Activated naive CD8-positive, alpha-beta T cell treated with anti-CD3 and anti-CD28 coated beads, Interleukin-2, amount 50 U/mL, for 24 hours (primary cell): ENCODE data around the gene CLSTN2.

Source experiments
- ATAC-seq: fragments of 150-1000 bp; cut with Tn5 transposase; one replicate; pipeline ENCODE4 v1.10.0; 2021
- DNase-seq: peaks from one replicate; pipeline ENCODE4 v3.0.0; 2021
- H3K27ac Mint-ChIP-seq: one replicate; pipeline ENCODE4 v1.8.0; 2021; ENCODE audit warnings: mild to moderate bottlenecking, mixed read lengths
- H3K27me3 Mint-ChIP-seq: one replicate; pipeline ENCODE4 v1.8.0; 2021; ENCODE audit warnings: mixed read lengths
- H3K36me3 Mint-ChIP-seq: one replicate; pipeline ENCODE4 v1.8.0; 2021; ENCODE audit warnings: low read depth, mixed read lengths
- H3K4me1 Mint-ChIP-seq: one replicate; pipeline ENCODE4 v1.8.0; 2021; ENCODE audit warnings: mixed read lengths
- H3K4me3 Mint-ChIP-seq: one replicate; pipeline ENCODE4 v1.8.0; 2021; ENCODE audit warnings: mild to moderate bottlenecking, moderate library complexity, mixed read lengths
- H3K9me3 Mint-ChIP-seq: one replicate; pipeline ENCODE4 v1.8.0; 2021; ENCODE audit warnings: mixed read lengths

Gene CLSTN2

DNA sequence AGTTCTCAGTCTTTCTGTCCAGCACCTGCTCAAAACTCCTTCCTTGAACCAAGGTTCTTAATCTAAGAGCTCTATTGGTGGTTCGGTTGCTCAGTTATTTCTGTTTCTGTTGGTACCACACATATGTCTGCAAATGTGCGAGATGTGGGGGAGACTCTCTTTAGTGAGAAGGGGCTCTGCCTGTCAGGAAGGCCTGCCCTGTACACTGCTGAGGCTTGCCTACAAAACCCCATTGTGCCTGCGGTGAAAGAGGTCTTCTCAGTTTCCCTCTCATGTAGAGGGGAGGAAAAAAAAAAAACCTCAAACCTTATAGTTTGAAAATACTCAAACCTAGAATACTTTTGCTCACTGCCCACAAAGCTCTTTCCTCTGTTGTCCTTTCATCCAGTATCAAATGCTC is 142.4 kb downstream of the CLSTN2 start:
- H3K9me3 Mint-ChIP-seq, result peaks cover 5% of the 10 kb centered on the region
- no peaks in the 10 kb centered on the region for H3K4me1 Mint-ChIP-seq
- no peak for ATAC-seq
- no peaks in the 10 kb centered on the region for H3K27me3 Mint-ChIP-seq
- H3K36me3 Mint-ChIP-seq, result no peaks in the 10 kb centered on the region
- DNase-seq, result no peak
- H3K27ac Mint-ChIP-seq, result no peak overlapping the region
- H3K4me3 Mint-ChIP-seq, result no peak overlapping the region

DNA sequence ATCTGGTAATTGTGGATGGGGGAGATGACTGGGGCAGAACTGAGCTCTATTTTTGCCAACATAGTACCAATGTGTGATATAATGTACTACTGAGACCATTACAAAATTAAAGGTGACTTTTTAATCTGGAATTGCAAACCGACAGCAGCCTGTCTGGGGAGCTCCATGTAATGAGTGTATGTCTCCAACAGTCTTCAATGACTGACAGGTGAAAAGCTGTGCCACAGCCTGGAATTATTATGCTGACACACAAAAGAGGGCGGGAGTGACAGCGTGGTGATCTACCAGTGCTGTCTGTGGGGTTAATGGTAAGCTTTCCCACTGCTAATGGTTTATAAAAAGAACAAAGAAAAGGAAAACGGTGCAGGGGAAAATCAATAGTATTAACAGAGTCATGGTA is 143.4 kb downstream of the CLSTN2 start:
- Mint-ChIP-seq H3K36me3 (no peaks in the 10 kb centered on the region), H3K27ac (no peak overlapping the region), H3K9me3 (peaks cover 5% of the 10 kb centered on the region), H3K27me3 (no peaks in the 10 kb centered on the region), H3K4me3 (no peak overlapping the region), H3K4me1 (no peaks in the 10 kb centered on the region)
- ATAC-seq (no peak), DNase-seq (no peak)

DNA sequence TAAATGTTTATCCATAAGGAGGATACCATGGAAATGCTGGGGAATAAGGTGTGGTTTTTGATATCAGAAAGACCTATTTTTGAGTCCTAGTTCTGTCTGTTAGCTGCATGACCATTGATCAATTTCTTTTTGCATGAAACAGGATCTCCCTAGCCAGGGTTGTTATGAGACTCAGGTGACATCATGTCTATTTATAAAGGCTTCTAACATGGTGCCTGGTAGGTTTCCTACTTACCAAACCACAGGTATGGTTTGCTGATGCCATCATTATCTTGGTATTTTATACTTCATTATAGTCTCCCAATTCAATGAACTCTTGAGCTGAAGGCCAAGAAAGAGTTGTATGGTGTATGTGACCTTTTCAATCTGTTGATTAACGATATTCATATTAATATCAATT is 144.0 kb downstream of the CLSTN2 start:
- Mint-ChIP-seq H3K9me3 (peaks cover 5% of the 10 kb centered on the region), H3K27ac (no peak overlapping the region), H3K36me3 (no peaks in the 10 kb centered on the region), H3K27me3 (no peaks in the 10 kb centered on the region), H3K4me3 (no peak overlapping the region), H3K4me1 (no peaks in the 10 kb centered on the region)
- ATAC-seq (no peak), DNase-seq (no peak)

DNA sequence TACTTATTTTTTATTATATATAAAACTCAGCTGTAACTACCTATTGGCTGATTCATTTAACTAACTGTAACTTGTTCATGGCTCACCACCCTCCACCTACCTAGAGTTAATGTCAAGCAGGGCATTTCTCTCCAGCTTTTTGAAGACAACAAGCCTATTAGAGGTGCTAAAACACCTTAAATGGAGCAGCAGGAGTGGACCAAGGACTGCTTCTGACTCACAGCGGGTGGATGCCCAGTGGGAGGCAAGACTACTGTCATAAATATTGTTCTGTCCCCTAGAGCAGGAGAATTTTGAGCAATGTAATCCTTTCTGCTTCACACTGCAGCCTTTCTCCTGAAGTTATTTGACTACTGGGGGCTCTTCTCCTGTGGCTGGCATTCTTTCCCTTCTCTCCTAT is 146.9 kb downstream of the CLSTN2 start:
- no peaks in the 10 kb centered on the region for H3K27me3 Mint-ChIP-seq
- no peak overlapping the region for H3K4me3 Mint-ChIP-seq
- no peaks in the 10 kb centered on the region for H3K36me3 Mint-ChIP-seq
- ATAC-seq (no peak), DNase-seq (no peak)
- H3K9me3 Mint-ChIP-seq, result no peaks in the 10 kb centered on the region
- no peaks in the 10 kb centered on the region for H3K4me1 Mint-ChIP-seq
- H3K27ac Mint-ChIP-seq, result no peak overlapping the region

DNA sequence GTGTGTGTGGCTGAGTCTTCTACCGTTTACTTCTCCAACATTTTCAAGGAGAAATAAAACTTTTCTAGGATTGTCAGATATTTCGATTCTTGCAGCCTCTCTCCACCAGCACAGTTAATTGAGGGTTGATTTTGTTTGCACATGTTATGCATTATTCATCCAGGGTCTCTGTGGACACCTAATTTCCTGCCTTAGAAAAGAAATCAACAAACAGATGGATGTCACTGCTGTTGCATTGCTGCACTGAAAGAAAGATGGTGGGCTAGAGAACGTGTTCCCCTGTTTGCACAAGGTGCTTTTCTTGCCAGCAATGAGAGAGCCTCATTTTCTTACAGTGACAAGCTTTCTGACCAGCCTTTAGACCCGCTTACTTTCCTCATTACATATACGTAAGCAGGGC is 150.0 kb downstream of the CLSTN2 start:
- H3K36me3 Mint-ChIP-seq, result no peaks in the 10 kb centered on the region
- ATAC-seq (no peak), DNase-seq (no peak)
- H3K4me1 Mint-ChIP-seq, result no peaks in the 10 kb centered on the region
- no peak overlapping the region for H3K4me3 Mint-ChIP-seq
- H3K27ac Mint-ChIP-seq, result no peak overlapping the region
- H3K27me3 Mint-ChIP-seq, result no peaks in the 10 kb centered on the region
- H3K9me3 Mint-ChIP-seq, result no peaks in the 10 kb centered on the region

DNA sequence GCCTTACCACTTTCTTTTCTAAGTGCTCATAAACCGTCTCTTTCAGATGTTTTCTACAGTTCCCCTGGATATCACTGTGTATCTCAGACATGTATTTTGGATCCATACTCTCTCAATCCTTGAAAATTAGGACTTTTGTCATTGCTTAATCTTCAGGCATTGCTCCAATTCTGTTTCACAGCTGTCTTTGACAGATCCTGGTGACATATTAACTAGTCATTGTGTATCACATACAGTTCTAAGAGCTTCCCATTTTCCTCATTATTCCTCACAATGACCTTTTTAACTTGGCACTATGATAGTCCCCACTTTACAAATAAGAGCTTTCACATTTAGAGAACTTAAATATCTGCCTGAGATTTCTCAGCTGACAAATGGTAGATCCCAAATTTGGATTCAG is 151.7 kb downstream of the CLSTN2 start:
- H3K9me3 Mint-ChIP-seq, result no peaks in the 10 kb centered on the region
- ATAC-seq (no peak), DNase-seq (no peak)
- H3K4me1 Mint-ChIP-seq, result no peaks in the 10 kb centered on the region
- no peaks in the 10 kb centered on the region for H3K27me3 Mint-ChIP-seq
- no peak overlapping the region for H3K27ac Mint-ChIP-seq
- H3K4me3 Mint-ChIP-seq, result no peak overlapping the region
- no peaks in the 10 kb centered on the region for H3K36me3 Mint-ChIP-seq

DNA sequence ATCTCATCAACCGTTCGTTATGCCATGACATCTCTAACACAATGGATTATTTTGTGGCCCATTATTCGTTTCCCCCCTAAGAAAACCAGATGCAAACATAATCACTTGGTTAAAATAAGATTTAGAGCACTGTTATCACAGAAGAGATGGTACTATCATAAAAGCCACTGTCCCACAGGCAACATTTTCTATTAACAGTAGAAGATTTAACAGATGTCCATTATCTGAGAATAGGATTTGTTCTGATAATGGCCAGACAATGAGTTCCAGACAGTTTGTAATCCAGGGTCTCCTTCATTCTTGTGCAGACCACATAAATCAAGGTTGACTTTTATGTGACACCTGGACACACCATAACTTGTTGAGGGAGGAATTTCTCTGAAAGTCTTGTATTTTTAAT is 153.1 kb downstream of the CLSTN2 start:
- Mint-ChIP-seq H3K27me3 (no peaks in the 10 kb centered on the region), H3K36me3 (no peaks in the 10 kb centered on the region), H3K27ac (no peak overlapping the region), H3K4me1 (no peaks in the 10 kb centered on the region), H3K9me3 (no peaks in the 10 kb centered on the region), H3K4me3 (no peak overlapping the region)
- no peak for ATAC-seq
- DNase-seq, result no peak

DNA sequence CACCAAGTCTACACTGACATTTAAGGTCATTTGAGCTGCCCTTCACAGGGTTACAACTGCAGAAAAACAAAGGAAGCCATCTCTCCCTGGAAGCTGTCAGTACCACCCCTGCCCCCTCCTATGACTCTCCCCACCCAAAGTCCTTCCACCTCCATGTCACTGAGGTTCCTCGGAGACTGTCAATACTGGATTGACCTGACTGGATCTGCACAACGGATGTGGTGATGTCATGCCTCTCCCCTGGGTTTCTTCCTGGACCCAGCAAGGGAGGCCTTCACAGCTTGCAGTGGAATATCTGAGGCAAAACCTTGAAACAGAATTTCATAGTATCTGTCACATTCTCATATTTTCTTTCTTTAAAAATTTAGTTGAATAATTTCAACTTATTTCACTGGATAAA is 153.5 kb downstream of the CLSTN2 start:
- Mint-ChIP-seq H3K4me3 (no peak overlapping the region), H3K9me3 (no peaks in the 10 kb centered on the region), H3K36me3 (no peaks in the 10 kb centered on the region), H3K4me1 (no peaks in the 10 kb centered on the region), H3K27ac (no peak overlapping the region), H3K27me3 (no peaks in the 10 kb centered on the region)
- no peak for ATAC-seq
- no peak for DNase-seq

DNA sequence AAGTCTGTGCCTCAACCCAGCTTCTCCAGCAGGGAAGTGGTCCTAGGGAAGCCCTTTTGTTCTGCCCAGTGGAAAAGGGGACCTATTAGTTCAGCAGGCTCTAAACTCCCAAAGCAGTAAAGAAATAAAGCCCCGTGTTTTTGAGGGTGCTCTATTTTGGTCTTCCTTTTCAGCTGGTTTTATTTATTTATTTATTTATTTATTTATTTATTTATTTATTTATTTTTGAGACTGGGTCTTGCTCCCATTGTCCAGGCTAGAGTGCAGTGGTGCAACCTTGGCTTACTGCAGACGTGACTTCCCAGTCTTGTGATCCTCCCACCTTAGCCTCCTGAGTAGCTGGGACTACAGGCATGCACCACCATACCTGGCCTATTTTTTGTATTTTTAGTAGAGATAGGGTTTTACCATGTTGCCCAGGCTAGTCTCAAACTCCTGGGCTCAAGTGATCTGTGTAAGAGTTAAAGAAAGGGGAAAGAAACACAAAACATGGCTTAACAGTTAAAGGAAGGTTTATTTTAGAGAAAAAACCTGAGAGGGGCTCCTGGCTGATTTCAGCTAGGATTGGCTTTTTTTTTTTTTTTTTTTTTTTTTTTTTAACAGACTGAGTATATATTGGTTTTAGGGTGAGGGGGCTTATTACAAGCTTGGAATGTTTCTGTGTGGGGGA is 154.6 kb downstream of the CLSTN2 start:
- no peak overlapping the region for H3K27ac Mint-ChIP-seq
- no peak overlapping the region for H3K4me3 Mint-ChIP-seq
- no peaks in the 10 kb centered on the region for H3K4me1 Mint-ChIP-seq
- no peaks in the 10 kb centered on the region for H3K9me3 Mint-ChIP-seq
- DNase-seq, result no peak
- no peaks in the 10 kb centered on the region for H3K27me3 Mint-ChIP-seq
- H3K36me3 Mint-ChIP-seq, result no peaks in the 10 kb centered on the region
- no peak for ATAC-seq

DNA sequence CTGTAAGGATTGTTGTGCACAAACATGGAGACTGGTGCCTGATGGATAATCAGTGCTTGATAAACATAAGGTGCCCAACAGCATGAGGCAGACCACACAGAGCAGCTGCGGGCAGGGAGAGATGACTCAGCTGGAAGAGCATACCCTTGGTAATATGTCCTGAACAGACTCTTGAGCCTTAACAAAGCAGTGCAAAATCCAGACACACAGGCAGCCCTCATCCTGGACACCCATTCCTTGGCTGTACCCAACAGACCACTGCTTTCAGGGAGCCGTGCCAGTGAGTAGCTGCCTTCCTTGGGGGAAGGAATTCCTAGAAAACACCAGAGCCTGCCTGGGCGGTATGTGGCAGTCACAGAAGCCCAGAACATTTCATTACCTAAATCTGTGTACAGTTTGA is 156.2 kb downstream of the CLSTN2 start:
- no peak for ATAC-seq
- no peak overlapping the region for H3K27ac Mint-ChIP-seq
- no peak for DNase-seq

DNA sequence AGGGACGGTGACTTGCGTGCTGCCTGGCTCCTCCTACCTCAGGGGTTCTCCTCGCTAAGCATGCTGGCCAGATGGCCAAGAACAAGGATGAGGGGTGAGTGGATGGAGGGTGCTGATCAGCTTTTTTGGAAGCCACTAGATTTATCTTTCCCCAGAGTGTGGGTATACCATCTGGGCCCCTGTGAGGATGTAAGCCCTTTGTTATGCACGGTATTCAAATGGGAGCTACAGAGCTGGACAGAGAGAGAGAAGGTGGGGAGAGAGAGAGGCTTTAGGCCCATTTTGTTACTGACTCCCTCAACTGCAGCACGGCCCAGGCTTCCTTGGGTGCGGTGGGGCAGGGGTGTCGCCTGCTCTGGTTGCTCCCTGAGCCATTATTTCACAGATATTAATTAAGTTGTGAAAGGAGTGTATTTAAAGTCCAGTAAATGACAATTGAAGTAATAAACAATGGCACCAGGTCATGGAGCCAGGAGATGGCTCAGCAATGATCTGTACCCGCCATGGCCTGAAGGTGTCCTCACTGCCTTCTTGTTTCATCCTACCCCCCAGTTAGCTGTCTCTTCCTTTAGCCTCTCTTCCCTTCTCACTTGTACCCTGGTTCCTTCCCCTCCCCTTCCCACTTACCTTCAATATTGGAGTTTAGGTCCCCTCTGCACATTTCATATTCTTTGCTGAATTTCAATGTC is 158.0 kb downstream of the CLSTN2 start:
- Mint-ChIP-seq H3K27ac (no peak overlapping the region), H3K9me3 (no peaks in the 10 kb centered on the region), H3K4me1 (no peaks in the 10 kb centered on the region), H3K27me3 (no peaks in the 10 kb centered on the region), H3K4me3 (no peak overlapping the region), H3K36me3 (no peaks in the 10 kb centered on the region)
- ATAC-seq (no peak), DNase-seq (no peak)

More for the DNA sequence above, 156.2 kb downstream of the CLSTN2 start:
- H3K4me3 Mint-ChIP-seq, result no peak overlapping the region
- no peaks in the 10 kb centered on the region for H3K36me3 Mint-ChIP-seq
- H3K4me1 Mint-ChIP-seq, result no peaks in the 10 kb centered on the region
- H3K9me3 Mint-ChIP-seq, result no peaks in the 10 kb centered on the region
- no peaks in the 10 kb centered on the region for H3K27me3 Mint-ChIP-seq

DNA sequence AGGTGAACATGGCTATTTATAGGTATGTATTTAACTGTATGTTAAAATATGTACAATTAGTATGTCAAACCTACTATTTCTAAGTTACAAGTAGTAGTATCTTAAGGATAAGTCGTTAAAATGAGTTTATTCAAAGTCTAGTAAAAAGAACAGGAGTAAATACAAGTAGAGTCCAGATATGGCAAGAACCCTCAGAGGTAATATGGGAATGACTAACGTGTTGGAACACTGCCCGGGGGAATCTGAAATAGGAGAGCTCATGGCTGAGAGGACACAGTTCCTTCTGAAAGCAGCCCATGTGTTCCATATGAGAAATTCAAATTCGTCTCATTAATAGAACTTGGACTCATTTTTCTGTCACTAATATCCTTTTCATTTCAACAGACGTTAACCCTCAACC is 158.8 kb downstream of the CLSTN2 start:
- H3K36me3 Mint-ChIP-seq, result no peaks in the 10 kb centered on the region
- DNase-seq, result no peak
- no peak for ATAC-seq
- H3K4me1 Mint-ChIP-seq, result no peaks in the 10 kb centered on the region
- H3K9me3 Mint-ChIP-seq, result no peaks in the 10 kb centered on the region
- H3K27me3 Mint-ChIP-seq, result no peaks in the 10 kb centered on the region
- H3K4me3 Mint-ChIP-seq, result no peak overlapping the region
- no peak overlapping the region for H3K27ac Mint-ChIP-seq

DNA sequence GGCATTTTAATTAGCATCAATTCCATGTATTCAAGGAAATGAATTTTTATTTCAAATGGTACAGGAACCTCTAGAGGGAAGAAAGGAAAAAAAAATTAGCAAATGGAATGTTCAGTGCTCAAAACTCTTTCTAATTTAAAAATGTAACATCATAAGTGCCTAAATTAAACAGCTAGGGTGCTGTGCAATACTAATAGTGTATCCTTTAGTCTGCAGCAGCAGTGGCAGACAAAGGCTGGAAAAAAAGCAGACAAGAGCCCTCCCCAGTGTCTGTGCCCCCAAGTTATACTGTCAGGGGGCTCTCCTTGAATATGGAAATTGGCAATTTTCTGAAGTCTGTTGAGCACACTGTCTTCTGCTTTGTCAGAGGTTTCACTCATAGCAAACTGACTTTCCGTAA is 159.5 kb downstream of the CLSTN2 start:
- no peaks in the 10 kb centered on the region for H3K27me3 Mint-ChIP-seq
- no peaks in the 10 kb centered on the region for H3K36me3 Mint-ChIP-seq
- no peak overlapping the region for H3K27ac Mint-ChIP-seq
- H3K4me1 Mint-ChIP-seq, result no peaks in the 10 kb centered on the region
- ATAC-seq (no peak), DNase-seq (no peak)
- no peaks in the 10 kb centered on the region for H3K9me3 Mint-ChIP-seq
- H3K4me3 Mint-ChIP-seq, result no peak overlapping the region

DNA sequence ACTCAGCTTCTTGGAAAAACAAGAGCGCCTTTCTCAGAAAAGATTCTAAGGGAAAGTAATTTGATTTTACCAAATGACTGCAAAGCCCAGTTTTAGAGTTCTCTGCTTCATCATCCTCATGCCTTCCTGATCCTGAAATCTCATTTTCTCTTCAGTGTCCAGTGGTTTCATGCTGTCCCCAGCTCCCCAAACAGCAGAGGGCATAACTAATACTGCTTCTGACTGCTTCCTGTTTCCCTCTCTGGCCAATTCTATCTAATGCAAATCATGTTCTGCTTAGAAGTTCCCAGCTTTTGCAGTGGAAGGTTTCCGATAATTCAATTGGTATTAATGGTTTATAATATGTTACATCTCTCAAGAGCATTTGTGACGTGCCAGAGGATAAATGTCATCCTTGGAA is 161.1 kb downstream of the CLSTN2 start:
- no peaks in the 10 kb centered on the region for H3K36me3 Mint-ChIP-seq
- no peaks in the 10 kb centered on the region for H3K9me3 Mint-ChIP-seq
- H3K4me1 Mint-ChIP-seq, result no peaks in the 10 kb centered on the region
- no peaks in the 10 kb centered on the region for H3K27me3 Mint-ChIP-seq
- ATAC-seq, result no peak
- no peak overlapping the region for H3K4me3 Mint-ChIP-seq
- no peak for DNase-seq
- no peak overlapping the region for H3K27ac Mint-ChIP-seq

DNA sequence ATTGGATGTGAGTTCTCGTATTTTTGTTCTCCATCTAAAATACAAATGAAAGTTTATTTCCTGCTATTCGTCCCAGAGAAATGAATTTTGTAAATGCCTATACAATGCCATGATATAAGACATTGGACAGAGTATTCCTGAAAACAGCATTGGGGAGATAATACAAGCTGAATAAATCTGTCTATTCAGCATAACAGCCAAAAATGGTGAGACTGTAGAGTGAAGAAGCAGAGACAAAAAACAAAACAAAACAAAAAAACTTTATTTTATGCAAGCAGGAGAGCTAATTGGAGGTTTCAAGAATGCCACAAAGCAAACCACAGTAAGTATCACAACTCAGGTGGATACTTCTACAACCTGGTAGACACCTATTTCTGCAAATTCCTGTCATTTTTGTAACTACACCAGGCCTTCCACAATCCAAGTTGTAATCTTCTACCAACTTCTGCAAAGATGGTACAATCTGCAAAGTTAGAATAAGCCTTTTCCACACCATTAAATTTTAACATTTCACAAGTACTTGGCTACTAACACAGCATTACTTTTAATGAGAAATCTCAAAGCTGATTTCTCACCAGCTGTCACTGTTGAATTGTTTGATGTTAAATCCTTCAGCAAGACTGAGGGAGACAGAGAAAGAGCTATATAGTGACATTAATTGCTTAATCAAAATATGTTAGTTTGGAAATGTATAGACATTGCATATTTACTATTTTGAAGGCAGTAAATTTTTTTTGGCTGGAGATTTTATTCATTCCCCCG is 163.1 kb downstream of the CLSTN2 start:
- ATAC-seq (no peak), DNase-seq (no peak)
- Mint-ChIP-seq H3K36me3 (no peaks in the 10 kb centered on the region), H3K27ac (no peak overlapping the region), H3K9me3 (no peaks in the 10 kb centered on the region), H3K4me3 (no peak overlapping the region), H3K27me3 (no peaks in the 10 kb centered on the region), H3K4me1 (no peaks in the 10 kb centered on the region)
